ENCODE measurements around the gene BCKDHB.
"Not testable (repeated sequence)": the region's sequence is repeated elsewhere in the genome, so short reads cannot be mapped to it uniquely, and the experiment has no call there.

BCKDHB gene

GRCh38 chr6:80106418-80107235 is at the start of gene BCKDHB:
Gene BCKDHB, plus strand, starts transcription at chr6:80106671. Its CDS starts 23 bp downstream, at chr6:80106694.
- in situ Hi-C loops (cut with HindIII; ENCODE audit: low pct_ligation_motif_present, low pct_unique_long_range_greater_than_20kb, low sequenced_read_pairs), result no loop called here
- DNase-seq, result peak; percentile 97

- in situ Hi-C loops (cut with HindIII; ENCODE audit: low pct_ligation_motif_present, low pct_unique_long_range_greater_than_20kb, low sequenced_read_pairs), result no loop called here
- DNase-seq, result no peak
Measured at GRCh38 chr6:80060774-80061173, 45.7 kb upstream of the BCKDHB start.

GRCh38 chr6:80068146-80068545 is 38.3 kb upstream of the BCKDHB start:
- DNase-seq; in situ Hi-C loops (cut with HindIII; ENCODE audit: low pct_ligation_motif_present, low pct_unique_long_range_greater_than_20kb, low sequenced_read_pairs): not testable (repeated sequence)

- in situ Hi-C loops (cut with HindIII; ENCODE audit: low pct_ligation_motif_present, low pct_unique_long_range_greater_than_20kb, low sequenced_read_pairs), result not testable (repeated sequence)
Measured at GRCh38 chr6:80070431-80070830, 36.0 kb upstream of the BCKDHB start.

GRCh38 chr6:80077067-80077466 is 29.4 kb upstream of the BCKDHB start:
- DNase-seq, result no peak
- in situ Hi-C loops (cut with HindIII; ENCODE audit: low pct_ligation_motif_present, low pct_unique_long_range_greater_than_20kb, low sequenced_read_pairs), result no loop called here

More at GRCh38 chr6:80070431-80070830, 36.0 kb upstream of the BCKDHB start:
- not testable (repeated sequence) for DNase-seq

- in situ Hi-C loops (cut with HindIII; ENCODE audit: low pct_ligation_motif_present, low pct_unique_long_range_greater_than_20kb, low sequenced_read_pairs), result no loop called here
- no peak for DNase-seq
Measured at GRCh38 chr6:80088637-80089036, 17.8 kb upstream of the BCKDHB start.

- in situ Hi-C loops (cut with HindIII; ENCODE audit: low pct_ligation_motif_present, low pct_unique_long_range_greater_than_20kb, low sequenced_read_pairs), result no loop called here
- no peak for DNase-seq
Measured at GRCh38 chr6:80091506-80091905, 15.0 kb upstream of the BCKDHB start.

GRCh38 chr6:80094017-80094416 is 12.5 kb upstream of the BCKDHB start:
- in situ Hi-C loops (cut with HindIII; ENCODE audit: low pct_ligation_motif_present, low pct_unique_long_range_greater_than_20kb, low sequenced_read_pairs), result no loop called here
- peak; percentile 19 for DNase-seq

GRCh38 chr6:80095600-80095999 is 10.9 kb upstream of the BCKDHB start:
- in situ Hi-C loops (cut with HindIII; ENCODE audit: low pct_ligation_motif_present, low pct_unique_long_range_greater_than_20kb, low sequenced_read_pairs), result no loop called here
- no peak for DNase-seq

GRCh38 chr6:80098392-80098791 is 8.1 kb upstream of the BCKDHB start:
- no peak for DNase-seq
- in situ Hi-C loops (cut with HindIII; ENCODE audit: low pct_ligation_motif_present, low pct_unique_long_range_greater_than_20kb, low sequenced_read_pairs), result no loop called here

- no peak for DNase-seq
- in situ Hi-C loops (cut with HindIII; ENCODE audit: low pct_ligation_motif_present, low pct_unique_long_range_greater_than_20kb, low sequenced_read_pairs), result no loop called here
Measured at GRCh38 chr6:80104520-80104919, 2.0 kb upstream of the BCKDHB start.

GRCh38 chr6:80105972-80106417 is 476 bp upstream of the BCKDHB start:
- DNase-seq, result no peak
- in situ Hi-C loops (cut with HindIII; ENCODE audit: low pct_ligation_motif_present, low pct_unique_long_range_greater_than_20kb, low sequenced_read_pairs), result no loop called here

- in situ Hi-C loops (cut with HindIII; ENCODE audit: low pct_ligation_motif_present, low pct_unique_long_range_greater_than_20kb, low sequenced_read_pairs); DNase-seq: not testable (repeated sequence)
Measured at GRCh38 chr6:80122576-80122975, 16.1 kb downstream of the BCKDHB start.

GRCh38 chr6:80126657-80127345 is 20.3 kb downstream of the BCKDHB start:
- in situ Hi-C loops (cut with HindIII; ENCODE audit: low pct_ligation_motif_present, low pct_unique_long_range_greater_than_20kb, low sequenced_read_pairs), result no loop called here
- DNase-seq, result no peak

- in situ Hi-C loops (cut with HindIII; ENCODE audit: low pct_ligation_motif_present, low pct_unique_long_range_greater_than_20kb, low sequenced_read_pairs), result no loop called here
- no peak for DNase-seq
Measured at GRCh38 chr6:80129485-80129884, 23.0 kb downstream of the BCKDHB start.

GRCh38 chr6:80133020-80133419 is 26.5 kb downstream of the BCKDHB start:
- in situ Hi-C loops (cut with HindIII; ENCODE audit: low pct_ligation_motif_present, low pct_unique_long_range_greater_than_20kb, low sequenced_read_pairs), result no loop called here
- peak; percentile 69 for DNase-seq

- no peak for DNase-seq
- in situ Hi-C loops (cut with HindIII; ENCODE audit: low pct_ligation_motif_present, low pct_unique_long_range_greater_than_20kb, low sequenced_read_pairs), result no loop called here
Measured at GRCh38 chr6:80134065-80134464, 27.6 kb downstream of the BCKDHB start.

GRCh38 chr6:80142586-80142985 is 36.1 kb downstream of the BCKDHB start:
- no peak for DNase-seq
- in situ Hi-C loops (cut with HindIII; ENCODE audit: low pct_ligation_motif_present, low pct_unique_long_range_greater_than_20kb, low sequenced_read_pairs), result no loop called here

GRCh38 chr6:80143419-80143937 is 37.0 kb downstream of the BCKDHB start:
- in situ Hi-C loops (cut with HindIII; ENCODE audit: low pct_ligation_motif_present, low pct_unique_long_range_greater_than_20kb, low sequenced_read_pairs), result no loop called here
- peak; percentile 84 for DNase-seq
